M059J (cell line): ENCODE measurements around the gene CDHR3. TPM values are rescaled to one million over a fixed set of nuclear protein-coding genes. Genes with fewer than 3 reads are reported as not detected.
"Not testable (repeated sequence)": the region's sequence is repeated elsewhere in the genome, so short reads cannot be mapped to it uniquely, and the experiment has no call there.

Experiments
- DNase-seq: peaks from one replicate; pipeline ENCODE4 v3.0.0-alpha.2; 2012; ENCODE audit warnings: low read depth
- total RNA-seq: library from RNA; depleted of rRNA; stranded (reverse); fragments of >200 nt; shearing (Covaris generic); gene quantifications from 2 replicates; pipeline ENCODE4 v1.2.3, GENCODE V29; 2014; rRNA removed

The CDHR3 gene, protein sequence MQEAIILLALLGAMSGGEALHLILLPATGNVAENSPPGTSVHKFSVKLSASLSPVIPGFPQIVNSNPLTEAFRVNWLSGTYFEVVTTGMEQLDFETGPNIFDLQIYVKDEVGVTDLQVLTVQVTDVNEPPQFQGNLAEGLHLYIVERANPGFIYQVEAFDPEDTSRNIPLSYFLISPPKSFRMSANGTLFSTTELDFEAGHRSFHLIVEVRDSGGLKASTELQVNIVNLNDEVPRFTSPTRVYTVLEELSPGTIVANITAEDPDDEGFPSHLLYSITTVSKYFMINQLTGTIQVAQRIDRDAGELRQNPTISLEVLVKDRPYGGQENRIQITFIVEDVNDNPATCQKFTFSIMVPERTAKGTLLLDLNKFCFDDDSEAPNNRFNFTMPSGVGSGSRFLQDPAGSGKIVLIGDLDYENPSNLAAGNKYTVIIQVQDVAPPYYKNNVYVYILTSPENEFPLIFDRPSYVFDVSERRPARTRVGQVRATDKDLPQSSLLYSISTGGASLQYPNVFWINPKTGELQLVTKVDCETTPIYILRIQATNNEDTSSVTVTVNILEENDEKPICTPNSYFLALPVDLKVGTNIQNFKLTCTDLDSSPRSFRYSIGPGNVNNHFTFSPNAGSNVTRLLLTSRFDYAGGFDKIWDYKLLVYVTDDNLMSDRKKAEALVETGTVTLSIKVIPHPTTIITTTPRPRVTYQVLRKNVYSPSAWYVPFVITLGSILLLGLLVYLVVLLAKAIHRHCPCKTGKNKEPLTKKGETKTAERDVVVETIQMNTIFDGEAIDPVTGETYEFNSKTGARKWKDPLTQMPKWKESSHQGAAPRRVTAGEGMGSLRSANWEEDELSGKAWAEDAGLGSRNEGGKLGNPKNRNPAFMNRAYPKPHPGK
- total RNA-seq = 0.52 and 2.1 TPM in 2 replicates

DNA sequence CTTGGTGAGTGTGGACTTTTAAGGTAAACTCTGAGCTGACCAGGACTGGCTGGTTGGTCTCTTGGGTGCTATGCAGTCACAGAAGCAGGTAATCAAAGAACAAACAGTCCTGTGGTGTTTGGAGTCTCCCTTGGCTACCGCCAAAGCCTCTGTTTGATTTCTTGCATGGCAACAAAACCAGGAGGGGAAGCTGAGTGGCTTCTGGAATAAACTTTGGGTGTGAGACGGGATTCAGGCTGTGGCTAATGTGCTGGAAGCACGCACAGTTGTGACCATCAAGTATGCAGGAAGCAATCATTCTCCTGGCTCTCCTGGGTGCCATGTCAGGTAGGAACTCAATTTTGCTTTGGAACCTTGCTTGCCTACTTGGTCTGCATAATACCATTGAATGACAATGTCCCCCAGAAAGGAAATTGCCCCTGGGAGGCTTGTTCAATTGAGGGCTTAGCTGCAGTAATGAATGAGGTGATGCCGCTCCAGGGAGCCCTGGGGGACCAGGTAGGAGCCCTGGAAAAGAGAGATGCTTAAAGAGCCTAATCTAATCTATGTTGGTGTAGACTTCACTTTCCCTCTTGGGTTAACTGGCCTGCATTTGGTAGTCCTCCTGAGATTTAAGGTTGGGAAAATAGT, at the start of gene CDHR3:
CDHR3 (plus strand) TSS at position 227 of the 630 bp plus-strand sequence; CDS start at position 282, 55 bp downstream.
- DNase-seq = peak; percentile 50

DNA sequence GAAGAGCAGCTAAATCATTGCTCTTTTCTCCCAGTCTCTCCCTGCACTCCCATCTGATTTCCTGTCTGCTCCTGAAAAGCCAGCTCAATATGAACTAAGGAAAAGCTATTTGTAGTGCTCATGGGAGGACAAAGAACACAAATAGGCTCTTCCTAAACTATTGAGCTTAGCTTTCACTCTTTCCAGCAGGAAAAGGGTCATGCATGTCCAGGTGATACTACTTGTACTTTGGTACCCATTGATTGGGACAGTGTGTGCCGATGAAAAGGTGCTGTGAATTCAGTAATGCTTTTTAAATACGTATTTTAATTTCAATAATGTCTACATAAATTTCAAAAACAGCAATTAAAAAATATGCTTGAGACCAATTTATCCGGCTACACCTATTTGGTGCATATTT, 49.1 kb upstream of the CDHR3 start:
- no peak for DNase-seq

DNA sequence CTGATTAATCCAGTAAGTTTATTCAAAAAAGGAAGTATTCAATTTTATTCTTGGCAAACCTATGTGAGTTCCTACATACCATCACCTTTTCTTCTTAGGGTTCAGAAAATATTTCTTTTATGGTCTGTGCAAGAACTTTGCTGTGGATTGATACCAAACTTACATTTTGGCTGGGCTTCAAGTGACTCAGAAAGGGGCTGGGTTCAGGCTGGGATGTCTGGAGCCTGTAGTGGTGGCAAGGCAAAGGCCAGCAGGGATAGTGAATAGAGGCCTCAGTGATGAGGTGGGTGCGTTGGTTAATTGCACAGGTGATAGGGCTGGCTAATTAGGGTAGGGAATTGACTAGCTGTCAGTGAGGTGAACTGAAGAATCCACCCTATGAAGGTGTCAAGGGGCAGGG, 46.5 kb upstream of the CDHR3 start:
- peak; percentile 51 for DNase-seq

DNA sequence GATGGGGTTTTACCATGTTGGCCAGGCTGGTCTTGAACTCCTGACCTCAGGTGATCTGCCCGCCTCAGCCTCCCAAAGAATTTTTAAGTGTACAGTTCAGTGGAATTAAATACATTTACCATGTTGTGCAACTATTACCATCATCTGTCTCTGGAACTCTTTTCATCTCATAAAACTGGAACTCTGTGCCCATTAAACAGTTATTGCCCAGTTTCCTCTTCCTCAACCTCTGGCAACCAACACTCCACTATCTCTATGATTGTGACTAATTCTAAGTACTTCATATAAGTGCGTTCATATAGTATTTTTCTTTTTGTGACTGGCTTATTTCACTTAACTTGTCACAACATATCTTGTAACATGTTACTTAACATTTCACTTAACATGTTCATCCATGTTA, 45.4 kb upstream of the CDHR3 start:
- DNase-seq = no peak

DNA sequence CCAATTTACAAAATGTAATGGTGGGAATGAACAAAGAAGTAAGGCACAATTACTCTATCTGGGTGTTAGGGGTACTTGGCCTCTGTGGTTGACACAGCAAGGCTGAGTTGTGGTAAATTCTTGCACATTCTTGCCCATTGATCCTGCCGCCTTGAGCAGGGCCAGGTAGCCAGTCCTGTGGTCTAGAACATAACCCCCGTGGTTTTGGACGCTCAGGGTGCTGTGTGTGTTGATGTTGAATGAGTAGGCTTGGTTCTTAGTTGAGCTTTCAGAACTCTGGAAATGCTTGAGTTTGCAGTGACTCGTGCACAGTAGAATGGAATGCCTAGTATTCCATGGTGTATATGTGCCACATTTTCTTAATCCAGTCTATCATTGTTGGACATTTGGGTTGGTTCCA, 42.3 kb upstream of the CDHR3 start:
- peak; percentile 9 for DNase-seq

DNA sequence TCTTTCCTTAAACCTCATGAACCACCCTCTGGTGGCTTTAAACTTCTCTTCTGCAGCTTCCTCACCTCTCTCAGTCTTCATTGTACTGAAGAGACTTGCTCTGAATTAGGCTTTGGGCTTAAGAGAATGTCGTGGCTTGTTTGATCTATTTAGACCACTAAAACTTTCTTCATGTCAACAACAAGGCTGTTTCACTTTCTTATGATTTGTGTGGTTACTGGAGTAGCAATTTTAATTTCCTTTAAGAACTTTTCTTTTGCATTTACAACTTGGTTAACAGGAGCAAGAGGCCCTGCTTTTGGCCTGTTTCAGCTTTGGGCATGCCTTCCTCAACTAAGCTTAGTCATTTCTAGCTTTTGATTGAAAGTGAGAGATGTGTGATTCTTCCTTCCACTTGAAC, 38.1 kb upstream of the CDHR3 start:
- DNase-seq = no peak

DNA sequence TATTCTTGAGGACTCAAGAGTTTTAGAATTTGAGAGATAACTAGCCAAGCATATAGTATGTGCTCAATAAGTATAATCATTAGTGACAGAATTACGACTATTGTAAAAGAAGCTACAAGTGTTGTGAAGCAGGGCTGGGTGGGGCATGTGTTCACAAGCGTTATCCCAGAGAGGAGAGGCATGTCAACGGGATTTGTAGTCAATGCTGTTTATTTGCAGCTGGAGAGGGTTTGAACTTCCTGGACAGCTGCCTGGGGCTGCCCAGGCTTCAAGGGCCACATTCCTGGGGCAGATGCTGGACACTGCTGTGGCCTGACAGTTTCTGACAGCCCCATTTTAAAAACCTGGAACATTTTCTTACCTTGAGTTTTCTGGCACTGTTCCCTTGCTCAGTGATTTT, 36.9 kb upstream of the CDHR3 start:
- DNase-seq = no peak

DNA sequence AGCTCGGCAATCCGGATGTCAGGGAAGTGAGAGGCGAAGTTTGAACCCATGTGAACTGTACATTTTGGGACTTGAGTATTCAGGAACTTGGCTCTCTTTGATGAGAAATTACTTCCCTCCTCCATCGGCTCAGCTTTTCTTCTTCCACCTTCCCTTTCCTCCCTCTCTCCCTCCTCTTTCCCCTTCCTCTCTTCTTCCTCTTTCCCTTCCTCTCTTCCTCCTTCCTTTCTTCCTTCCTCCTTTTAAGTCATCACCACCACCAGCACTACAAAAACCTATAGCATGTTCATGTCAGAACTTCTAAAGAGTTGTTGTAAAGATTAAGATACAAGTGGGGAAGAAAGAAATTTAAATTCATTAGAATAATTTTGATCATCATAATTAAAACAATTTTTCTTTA, 31.9 kb upstream of the CDHR3 start:
- DNase-seq = no peak

DNA sequence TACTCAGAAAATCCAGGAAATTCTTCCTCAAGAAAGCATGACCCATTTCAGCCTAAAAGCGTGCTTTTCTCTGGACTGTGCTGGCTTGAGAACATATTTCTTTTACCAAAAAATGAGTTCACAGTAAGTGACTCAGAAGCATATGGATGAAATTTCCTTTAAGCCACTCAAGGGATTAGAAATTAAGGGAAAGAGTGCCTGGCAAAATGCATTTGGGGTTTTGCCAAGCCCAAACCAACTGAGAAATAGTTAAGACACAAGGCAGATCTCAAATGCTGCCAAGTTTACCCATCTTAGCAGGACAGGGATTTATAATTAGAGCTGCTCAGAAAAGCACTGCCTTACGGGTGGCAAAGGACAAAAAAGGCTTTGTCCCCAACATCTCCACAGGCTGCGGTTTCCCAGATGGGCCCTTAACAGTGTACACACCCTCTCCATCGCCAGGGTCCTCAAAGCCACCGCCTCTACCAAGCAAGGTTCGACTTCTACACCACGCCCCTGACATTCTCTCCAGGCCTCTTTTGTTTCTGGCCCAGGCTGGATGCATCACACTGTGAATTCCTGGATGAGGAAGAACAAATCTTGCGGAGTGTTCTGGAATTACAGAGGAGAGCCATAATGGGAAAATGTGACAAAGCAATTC, 30.1 kb upstream of the CDHR3 start:
- peak; percentile 87 for DNase-seq

DNA sequence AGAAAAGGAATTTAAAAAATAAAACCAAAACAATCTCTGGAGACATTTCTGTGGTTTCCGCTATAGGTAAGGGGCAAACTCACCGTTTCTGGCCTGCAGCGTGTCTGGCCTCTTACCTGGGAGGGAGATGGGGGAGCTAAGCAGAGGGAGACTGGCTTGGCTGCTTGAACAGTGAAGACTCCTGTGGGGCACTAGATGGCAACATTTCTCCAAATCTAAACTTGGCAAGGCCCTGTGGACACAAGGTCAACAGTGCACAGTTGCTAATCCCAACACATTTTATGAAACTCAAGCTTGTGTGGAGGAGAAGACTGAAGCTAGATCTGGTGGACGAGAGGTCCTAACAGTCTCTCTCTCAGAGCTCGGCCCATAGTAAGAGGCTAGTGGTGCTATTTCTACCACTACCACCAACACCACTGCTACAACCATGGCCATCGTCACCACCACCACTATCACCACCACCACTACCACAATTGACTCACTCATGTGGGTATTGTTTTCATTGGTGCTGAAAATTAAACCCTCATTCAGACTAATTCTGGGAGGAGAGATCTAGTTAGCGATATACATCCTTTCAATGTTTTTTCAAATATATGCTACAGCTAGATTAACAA, 28.4 kb upstream of the CDHR3 start:
- DNase-seq = peak; percentile 30

DNA sequence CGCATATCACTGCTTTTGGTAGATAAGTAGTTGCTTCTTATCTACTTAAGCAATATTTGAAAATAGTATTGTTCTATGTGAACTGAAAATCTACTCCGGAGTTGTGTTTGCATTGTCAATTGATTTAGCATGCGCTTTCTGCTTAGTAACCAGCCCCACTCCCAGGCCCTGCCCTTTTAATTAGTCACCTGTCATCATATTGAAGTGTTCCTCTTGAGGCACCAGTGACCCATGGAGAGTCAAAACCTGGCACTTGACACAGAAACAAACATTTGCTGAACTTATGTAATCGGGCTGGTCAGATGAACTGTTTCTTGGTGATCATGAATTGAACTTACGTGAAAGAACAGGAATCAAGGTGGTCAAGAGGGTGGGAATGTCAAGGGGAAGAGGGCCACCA, 27.8 kb upstream of the CDHR3 start:
- DNase-seq = no peak

DNA sequence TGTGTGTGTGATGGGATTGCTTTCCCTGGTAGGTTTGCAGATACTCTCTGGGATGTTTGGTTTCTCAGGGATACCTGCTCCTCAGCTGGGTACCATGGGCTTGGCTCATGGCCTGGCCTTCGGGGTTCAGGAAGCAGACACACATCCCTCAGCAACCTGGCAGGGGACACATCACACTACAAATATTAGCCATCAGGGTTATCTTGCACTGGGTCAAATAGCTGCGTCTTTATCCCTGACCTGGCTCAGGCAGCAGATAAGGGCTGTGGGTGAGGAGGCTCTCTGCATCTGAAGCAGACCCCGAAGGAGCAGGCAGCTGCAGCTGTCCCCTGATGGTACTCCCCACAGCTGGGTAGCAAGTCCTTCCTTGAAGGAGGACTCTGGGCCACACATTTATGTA, 25.7 kb upstream of the CDHR3 start:
- no peak for DNase-seq

DNA sequence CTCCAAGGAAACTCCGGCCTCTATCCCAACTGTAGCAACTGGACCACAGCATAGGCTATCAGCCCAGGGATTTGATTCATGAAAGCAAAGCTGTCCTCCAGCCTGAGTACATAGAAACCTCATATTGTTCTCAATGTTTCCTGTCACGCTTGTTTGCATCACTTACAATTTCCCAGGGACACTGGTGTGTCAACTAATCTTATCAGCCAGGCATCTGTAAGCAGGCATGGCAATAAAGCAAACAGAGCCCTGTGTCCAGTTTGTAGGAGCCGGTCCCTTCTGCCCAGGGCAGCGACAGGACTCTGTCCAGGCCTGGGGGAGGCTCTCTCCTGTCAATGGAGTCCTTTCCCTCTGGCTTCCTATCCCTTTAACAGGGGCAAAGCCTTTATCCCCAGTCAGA, 23.0 kb upstream of the CDHR3 start:
- peak; percentile 19 for DNase-seq

DNA sequence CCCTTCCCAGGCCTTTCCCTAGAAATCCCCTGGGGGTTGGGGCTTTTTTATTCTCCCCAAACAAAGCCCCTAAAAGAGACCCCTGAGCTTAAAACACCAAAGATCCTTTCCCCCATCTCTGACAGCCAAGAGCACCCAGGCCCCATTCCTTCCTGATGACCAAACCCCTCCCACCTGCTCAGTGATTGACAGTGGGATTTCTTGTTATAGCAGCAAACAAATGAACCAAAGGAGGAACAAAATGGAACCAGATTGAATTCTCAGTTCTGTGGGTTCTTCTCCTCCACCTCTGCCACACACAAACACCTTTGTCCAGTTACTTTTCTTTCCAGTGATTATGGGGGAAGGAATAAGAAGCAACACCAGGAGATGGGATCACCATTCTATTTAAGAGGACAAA, 21.5 kb upstream of the CDHR3 start:
- DNase-seq = no peak

DNA sequence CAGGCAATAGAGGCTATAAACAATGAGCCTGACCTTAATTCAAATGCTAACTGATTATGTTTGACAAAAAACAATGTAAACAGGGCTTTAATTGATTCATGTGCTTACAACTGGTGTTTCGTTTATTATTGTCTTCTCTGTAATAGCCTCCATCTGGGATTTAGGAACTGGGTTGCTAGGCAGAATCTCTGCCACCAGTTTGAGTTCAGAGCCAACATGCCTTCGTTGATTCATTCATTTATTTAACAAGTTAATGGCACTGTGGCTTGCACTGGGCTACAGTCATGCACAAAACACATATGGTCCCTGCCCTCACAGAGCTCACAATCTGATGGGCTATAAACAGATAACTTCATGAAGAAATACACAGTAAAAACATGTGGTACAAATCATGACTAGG, 19.6 kb upstream of the CDHR3 start:
- DNase-seq = no peak

DNA sequence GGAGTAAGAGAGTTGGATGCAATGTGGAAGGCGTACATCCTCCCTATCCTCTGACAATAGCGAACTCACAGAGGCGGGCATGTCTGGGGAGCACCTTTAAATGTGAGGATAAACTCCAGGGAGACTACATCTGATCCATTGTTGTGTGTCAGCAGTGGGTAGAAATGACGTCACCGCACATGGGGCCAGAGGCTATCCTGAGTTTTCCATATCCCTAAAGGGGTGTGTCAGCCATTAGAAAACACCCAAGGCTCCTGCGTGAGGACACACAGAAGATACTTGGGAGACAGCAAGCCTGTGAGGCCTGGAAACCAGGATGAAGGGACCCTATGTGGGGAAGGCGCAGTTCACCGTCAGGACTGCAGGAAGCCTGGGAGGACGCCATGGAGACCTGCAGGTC, 17.2 kb upstream of the CDHR3 start:
- DNase-seq = no peak

DNA sequence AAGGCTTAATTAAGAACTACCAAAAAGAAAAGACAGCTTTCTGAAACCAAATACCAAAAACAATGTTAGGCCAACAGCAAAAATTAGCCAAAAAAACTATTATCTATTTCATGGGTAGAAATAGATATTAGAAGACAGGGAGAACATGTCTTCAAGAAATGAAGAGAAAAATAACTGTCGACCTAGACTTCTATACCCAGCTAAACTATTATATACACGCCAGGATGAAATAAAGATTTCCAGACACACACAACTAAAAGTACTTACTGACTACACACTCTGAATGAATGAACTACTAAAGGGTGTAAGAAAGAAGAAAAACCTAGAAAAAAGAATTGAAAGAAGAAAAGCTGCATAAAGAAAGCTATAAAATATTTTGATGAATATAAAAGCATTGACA, 11.5 kb upstream of the CDHR3 start:
- DNase-seq = no peak

DNA sequence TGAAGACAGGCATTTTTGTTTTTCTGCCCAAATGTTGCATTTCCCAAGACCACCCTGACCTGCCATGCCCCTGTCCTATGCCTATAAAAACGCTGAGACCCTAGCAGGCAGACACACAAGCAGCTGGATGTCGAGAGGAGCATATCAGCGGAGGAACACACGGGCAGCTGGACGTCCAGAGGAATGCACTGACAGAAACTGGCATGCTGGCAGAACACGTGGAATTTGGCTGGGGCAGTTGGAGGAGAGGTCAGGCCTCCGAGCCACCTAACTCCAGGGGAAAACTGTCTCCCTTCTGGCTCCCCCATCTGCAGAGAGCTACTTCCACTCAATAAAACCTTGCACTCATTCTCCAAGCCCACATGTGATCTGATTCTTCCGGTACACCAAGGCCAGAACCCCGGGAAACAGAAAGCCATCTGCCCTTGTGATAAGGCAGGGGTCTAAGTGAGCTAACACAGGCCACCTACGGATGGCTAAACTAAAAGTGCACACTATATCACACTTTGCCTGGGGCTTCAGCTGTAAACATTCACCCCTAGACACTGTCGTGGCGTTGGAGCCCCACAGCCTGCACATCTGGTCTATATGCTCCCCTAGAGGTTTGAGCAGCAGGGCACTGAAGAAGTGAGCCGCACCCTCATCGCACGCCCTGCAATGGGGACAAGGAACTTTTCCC, 10.0 kb upstream of the CDHR3 start:
- DNase-seq = no peak

DNA sequence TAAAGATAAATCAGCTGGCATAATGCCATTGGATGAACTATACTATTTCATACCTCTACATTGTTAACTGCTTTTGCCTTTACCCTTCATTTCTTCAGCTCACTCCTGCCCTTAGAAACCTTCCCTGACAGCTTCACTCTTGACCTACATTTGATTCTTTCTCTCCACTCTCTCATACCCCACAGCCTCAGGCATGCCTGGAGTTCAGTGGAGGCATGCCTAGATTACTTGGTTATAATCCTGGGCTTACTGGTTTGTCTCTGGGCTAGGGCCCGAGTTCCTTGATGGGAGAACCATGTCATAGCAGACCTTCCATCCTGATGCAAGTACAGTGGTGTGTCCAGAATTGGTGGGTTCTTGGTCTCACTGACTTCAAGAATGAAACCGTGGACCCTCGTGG, 8.4 kb upstream of the CDHR3 start:
- DNase-seq = no peak

DNA sequence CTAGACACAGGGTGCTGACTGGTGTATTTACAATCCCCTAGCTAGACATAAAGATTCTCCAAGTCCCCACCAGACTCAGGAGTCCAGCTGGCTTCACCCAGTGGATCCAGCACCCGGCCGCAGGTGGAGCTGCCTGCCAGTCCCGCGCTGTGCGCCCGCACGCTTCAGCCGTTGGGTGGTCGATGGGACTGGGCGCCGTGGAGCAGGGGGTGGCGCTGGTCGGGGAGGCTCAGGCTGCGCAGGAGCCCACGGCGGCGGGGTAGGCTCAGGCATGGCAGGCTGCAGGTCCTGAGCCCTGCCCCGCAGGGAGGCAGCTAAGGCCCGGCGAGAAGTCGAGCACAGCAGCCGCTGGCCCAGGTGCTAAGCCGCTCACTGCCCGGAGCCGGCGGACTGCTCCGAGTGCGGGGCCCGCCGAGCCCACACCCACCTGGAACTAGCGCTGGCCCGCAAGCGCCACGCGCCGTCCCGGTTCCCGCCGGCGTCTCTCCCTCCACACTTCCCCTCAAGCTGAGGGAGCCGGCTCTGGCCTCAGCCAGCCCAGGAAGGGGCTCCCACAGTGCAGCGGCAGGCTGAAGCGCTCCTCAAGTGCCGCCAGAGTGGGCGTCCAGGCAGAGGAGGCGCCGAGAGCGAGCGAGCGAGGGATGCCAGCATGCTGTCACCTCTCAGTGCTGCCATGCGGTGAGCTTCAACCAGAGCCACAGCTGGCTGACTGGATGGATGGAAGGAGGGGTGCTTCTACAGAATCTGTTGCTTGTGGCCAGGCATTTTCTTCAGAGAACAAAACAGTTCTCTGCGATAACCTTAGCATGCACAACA, 7.2 kb upstream of the CDHR3 start:
- DNase-seq = not testable (repeated sequence)
